Anterior cingulate cortex (tissue), 58 donors: ENCODE results near the gene OR10H3.
A peak's percentile ranks its signal among the peaks of the same experiment; 100 is the strongest.

Experiments used
- DNase-seq, 58 donors: peaks; one replicate each; lab custom pipeline; 2025; lab: John Stamatoyannopoulos, UW

The OR10H3 gene

DNA sequence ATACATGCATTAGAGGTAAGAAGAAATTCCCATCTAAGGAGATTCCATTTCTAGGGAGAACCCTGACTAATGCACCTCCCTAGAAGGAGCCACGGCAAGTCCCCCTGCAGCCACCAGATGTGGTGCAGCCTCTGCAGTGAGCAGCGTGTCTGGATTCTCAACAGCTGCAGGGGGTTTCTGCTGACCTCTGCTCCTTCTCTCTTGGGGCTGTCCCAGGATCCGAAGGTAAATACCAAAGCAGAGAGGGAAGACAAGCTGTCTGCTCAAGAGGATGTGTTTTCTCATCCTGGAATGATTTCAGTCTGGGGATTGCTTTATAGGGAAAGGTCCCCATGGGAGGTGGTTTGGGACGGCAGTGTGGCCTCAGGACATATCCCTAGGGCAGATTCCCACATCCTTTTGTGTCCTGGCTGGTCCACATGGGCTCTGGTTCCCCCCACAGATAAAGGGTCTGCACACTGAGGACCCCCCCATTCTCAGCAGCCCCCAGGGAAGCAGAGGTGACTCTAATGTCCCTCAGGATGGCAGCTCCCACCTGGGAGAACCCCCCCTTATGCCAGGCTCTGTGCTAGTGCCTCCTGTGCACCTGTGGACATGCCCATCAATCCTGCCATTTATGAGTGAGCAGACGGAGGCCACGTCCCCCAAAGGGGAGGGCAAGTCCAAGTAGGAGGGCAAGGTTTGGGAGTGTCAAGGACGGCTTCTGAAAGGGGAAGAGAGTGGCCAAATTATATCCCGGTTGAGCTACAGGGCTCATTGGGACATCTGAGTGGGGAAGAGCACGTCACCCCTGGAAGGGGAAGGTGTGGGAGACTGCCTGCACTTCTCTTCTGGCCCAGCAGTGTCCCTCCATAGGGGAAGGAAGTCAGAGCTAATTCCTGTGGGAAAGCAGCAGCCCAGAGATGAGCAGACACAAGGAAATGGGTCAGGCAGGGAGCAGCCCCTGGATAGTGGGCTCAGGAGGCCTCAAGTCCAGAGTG lies 39.5 kb downstream of the OR10H3 start:
- DNase-seq: no peak

DNA sequence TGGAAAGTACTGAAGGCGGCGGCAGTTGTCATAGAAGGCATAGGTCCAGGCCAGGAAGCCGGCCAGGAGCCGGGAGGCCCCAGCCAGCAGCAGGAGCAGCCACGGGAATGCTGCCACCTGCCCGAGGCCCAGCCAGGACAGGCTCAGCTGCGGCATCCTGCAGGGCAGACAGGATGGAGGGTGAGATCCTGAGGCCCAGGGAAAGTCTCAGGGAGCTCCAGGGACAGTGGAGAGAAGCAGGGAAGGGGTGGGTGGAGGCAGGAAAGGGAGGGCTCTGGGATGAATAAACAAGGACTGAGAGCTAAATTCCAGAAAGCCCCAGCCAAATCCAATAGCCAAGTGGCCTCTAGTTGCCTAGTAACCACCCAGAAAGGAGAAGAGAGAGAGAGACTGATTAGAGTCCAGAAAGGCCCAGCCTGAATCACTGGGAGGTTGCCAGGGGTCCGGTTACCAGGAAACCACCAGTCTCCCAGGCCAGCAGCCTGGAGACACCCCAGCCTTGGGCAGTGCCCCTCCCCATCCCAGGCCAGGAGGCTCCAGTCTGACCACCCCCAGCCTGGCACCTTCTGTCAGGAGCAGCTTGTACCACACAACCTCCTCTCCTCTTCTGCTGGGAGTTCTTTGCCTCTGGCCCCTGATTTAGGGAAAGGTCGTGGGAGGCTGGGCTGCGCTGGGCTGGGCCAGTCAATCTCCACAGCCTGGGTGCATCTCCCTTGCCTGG lies 42.1 kb downstream of the OR10H3 start:
- peak; percentile 10 to 97 (median 85) for DNase-seq

- DNase-seq: peak in 20 of 58 donors; percentile 5 to 64 (median 18)
These were observed 43.0 kb downstream of the OR10H3 start for GRCh38 chr19:15780610-15781418.

- no peak for DNase-seq
These were observed 43.9 kb downstream of the OR10H3 start for GRCh38 chr19:15781661-15782060.

DNA sequence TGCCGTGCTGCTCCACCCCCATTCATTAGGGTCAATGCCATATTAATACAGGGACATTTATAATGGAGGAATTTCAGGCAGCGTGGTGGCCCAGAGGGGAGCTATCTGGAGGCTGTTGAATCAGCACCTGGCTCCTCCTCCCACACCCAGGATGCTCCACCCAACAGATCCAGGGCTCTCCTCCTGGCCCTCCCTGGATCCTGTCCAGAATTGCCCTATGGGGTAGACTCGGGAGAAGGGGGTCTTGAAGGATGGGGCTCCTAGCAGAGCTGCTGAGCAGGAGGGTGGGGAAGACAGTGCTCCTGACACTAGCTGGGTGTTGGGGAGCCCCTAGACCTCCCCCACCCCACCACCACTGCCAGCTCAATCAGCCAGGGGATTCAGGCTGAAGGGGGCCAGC lies 44.4 kb downstream of the OR10H3 start:
- no peak for DNase-seq

DNA sequence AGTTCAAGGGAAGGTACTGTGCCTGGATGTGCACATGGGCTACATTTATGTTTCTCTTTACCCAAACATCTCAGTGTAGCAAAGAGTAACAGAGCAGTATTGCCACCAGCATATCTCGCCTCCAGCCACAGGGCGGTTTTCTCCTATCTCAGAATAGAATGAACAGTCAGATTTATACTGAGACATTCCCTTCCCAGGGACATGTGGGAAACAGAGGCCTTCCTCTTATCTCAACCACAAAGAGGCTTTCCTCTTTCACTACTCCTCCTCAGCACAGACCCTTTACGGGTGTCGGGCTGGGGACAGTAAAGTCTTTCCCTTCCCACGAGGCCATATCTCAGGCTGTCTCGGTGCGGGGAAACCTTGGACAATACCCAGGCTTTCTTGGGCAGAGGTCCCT lies 45.1 kb downstream of the OR10H3 start:
- peak in 6 of 58 donors; percentile 1 to 8 (median 5) for DNase-seq

GRCh38 chr19:15787611-15788155 lies 49.9 kb downstream of the OR10H3 start, which contains the start of gene OR10H5:
Gene OR10H5, plus strand, starts transcription at chr19:15787661. Its CDS starts 6,388 bp downstream, at chr19:15794049.
- DNase-seq: no peak

- no peak for DNase-seq
These were observed 50.9 kb downstream of the OR10H3 start for GRCh38 chr19:15788594-15789270.

DNA sequence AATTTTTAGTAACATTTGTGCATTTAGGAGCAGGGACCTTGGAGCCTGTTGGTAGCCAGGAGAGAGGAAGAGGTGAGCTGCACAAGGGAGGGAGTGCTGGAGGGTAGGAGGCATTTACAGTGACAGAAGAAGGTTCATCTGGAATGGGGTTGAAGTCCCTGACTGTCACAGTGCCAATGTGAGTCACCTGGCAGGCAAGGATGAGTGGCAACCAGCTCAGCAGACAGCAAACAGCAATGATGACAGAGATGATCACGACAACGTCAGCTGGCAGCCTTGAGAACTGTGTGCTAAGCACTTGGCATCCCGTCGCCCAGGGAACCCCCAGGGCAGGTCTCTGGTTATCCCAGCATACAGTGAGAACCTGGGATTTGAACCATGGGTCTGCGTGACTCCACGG lies 52.3 kb downstream of the OR10H3 start:
- no peak for DNase-seq
